GM18861 (cell line): ENCODE measurements around the gene BEND7.

Experiments used
- ATAC-seq: cut with Tn5 transposase; IDR thresholded peaks from one replicate; pipeline ENCODE4 v1.9.1; 2021; ENCODE audit not compliant: unreplicated experiment

Gene BEND7

DNA sequence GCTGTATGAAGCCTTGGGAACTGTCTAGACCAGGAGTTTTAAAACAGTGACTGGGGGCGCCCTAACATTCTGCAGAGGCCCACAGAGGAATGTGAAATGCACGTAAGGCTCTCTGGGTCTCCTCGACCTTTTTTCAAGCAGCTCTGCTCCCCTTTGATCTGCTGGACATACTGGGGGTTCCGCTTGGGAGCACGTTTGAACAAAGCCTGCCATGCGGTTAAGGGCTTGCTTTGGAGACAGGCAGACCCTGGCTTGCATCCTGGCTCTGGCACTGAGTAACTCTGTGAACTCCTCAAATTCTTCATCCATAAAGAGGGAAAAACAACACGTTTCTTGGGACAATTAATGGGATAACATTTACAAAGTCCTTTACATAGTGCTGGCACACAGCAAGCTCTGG lies 7.8 kb downstream of the BEND7 start:
- no peak for ATAC-seq

DNA sequence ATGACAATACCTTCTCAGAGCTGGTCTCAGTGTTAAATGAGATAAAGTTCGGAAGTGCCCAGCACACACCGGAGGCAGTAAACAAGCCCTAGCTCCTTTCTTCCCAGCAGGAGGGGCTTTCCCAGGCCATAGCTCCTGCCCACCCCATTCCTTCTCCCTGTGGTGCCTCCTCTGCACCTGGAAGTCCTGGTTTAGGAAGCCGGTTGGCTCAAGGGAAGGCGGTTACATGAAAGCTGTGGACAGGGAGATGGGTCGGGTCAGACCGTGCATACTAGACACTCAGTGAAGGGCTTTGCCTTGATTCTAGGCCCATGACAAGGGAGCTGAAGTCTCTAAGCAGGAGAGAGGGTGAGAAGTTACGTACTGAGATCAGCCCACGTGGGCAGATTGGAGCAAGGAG lies 8.6 kb downstream of the BEND7 start:
- ATAC-seq, result no peak

DNA sequence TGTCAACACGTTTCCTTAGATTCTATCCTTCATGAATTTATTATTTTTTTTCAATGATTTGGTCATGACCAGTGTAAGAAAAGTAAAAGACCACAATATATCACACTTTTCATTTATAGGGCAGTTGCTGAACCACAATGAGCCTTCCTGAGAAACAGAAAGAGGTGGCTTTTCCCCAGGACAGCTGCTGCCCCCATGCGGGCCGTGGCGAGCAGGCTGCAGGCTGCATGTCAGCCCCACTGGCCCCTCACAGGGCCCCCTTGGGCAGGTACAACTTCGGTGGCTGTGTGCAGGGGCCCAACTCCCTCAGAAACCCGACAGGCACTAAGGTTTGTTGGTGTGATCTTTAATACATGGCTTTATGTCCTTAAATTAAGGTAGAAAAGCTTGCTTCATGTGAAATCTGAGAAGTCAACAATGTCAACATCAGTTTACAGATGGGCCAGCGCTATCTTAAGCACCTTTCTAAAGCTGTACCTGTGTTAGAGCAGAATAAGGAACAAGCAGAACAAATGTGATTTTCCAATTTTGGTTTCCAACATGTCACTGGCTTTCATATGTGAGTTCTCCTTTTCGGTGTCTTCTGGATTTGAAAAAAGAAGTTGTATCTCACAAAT lies 10.6 kb downstream of the BEND7 start:
- ATAC-seq, result no peak

DNA sequence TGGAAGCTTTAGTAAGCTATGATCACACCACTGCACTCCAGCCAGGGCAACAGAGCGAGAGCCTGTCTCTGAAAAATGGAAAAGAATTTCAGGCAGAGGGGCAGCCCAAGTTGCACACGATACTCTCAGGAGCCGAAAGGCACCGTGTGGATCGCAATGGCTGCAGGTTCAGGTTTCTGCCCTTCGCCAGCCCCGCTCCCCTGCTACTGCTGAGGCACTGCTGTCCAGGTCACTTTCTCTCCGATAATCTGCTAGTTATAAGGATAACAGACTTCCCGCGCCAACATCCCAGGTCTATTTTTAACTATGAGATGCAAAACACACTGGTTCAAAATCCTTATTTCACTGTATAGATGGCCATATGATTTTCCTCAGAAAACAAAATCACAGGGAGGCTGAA lies 11.1 kb downstream of the BEND7 start:
- no peak for ATAC-seq

DNA sequence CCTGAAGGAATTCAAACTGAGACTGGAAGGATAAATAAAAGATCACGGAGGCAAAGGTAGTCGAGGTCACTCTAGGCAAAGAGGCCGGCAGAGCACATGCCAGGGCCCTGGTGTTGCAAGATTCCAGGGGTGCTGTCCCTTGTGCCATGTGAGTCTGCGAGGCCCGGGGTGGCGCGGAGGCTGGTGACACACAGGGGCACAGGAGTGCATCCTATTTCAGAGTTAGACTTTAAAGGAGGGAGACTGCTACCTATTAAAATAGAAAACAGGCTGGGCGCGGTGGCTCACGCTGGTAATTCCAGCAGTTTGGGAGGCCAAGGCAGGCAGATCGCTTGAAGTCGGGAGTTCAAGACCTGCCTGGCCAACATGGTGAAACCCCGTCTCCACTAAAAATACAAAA lies 12.6 kb downstream of the BEND7 start:
- ATAC-seq, result no peak

DNA sequence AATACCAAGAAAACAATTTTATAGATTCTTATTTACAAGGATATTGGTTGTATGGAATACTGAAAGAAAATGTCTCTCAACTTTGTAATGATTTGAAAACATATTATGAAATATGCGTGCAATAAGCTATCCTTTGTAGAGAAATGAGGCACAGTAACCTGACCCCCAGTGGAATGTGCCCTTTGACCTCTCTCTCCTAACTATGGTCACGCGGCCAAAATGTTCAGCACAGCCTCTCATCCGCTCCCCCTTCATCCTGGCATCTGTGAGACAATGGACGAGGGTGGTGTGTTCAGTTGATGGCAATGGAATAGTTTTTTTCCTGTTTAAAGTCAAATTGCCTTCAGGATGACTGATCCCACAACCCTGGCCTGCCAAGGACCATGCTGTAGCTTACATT lies 13.3 kb downstream of the BEND7 start:
- ATAC-seq, result no peak

DNA sequence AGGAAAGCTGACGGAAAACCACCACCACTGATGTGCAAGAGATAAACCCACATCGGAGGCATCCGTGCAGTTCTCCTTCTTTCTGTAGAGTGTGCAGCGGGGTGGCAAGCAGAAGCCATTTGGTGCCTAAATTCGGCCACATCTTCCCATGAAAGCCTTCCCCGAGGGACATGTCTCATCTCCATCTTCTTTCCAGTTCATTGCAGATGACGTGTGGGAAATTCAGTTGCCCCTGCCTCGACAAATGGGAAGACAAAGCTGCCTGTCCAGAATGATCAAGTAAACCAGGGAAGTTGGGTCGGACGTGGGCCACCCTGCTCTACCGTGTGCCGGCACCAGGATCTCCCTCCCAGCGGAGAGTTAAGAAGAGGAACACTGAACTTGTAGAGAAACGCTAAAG lies 14.5 kb downstream of the BEND7 start:
- ATAC-seq, result no peak

DNA sequence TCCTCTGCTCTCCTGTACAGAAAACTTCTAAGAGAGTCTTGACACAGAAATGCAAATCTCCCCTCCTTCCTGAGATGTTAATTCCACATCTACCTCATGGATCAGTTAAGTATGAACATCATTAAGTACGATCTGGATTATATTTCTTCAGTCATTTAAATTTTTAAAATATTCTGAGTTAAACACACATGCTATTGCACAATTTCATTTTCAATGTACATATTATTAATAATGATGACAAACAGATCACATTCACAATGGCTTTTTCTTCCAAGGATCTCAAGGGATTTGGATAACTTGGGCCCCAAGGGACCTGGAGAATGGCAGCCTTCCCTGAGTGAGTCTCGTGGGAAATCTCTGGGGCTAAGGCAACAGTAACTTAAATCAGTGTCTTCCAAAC lies 16.2 kb downstream of the BEND7 start:
- ATAC-seq, result no peak

DNA sequence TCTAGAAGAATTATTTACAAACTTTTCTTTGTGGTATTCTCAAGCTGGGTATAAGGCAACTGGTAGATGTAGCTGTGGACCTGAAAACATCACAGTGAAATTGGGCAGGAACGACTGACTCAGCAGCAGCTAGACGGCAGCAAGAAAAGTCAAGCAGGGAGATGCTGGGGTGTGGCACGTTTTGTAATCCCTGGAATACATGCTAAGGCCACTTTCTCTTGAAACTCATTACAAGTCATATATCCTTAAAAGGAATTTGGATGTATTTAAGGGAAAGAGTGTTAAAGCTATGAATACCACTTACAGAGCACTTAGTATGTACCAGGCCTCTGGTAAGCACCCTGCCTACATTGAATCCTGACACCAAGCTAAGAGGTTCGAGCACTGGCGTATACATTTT lies 17.4 kb downstream of the BEND7 start:
- ATAC-seq, result no peak

DNA sequence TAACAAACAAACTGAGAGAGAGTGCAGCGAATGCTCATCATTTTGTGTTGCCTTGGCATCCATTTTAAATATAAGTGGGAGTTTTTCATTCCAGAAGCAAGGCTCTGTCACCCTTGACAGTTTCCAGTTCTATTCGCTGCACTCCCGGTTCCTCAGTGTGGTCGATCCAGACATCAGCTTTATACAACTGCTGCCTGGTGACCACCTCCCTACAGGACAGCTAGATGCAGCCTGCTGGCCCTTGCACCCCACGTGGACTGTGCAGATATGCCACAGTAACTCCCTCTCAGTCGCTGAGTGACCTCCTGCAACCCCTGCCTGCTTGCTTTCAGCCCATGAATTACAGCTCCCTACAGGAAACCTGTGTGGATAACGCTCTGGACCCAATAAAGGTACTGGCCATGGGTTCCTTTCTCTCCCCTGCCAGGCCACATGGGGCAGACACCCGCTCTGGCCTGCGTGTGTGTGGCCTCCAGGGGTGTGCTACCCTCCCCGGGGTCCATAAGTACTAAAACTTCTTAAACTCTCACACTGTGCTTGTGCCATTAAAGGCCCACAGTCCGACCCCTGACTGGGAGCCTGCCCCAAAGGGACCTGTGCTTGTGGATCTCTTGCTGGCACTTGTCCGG lies 23.6 kb downstream of the BEND7 start:
- no peak for ATAC-seq

DNA sequence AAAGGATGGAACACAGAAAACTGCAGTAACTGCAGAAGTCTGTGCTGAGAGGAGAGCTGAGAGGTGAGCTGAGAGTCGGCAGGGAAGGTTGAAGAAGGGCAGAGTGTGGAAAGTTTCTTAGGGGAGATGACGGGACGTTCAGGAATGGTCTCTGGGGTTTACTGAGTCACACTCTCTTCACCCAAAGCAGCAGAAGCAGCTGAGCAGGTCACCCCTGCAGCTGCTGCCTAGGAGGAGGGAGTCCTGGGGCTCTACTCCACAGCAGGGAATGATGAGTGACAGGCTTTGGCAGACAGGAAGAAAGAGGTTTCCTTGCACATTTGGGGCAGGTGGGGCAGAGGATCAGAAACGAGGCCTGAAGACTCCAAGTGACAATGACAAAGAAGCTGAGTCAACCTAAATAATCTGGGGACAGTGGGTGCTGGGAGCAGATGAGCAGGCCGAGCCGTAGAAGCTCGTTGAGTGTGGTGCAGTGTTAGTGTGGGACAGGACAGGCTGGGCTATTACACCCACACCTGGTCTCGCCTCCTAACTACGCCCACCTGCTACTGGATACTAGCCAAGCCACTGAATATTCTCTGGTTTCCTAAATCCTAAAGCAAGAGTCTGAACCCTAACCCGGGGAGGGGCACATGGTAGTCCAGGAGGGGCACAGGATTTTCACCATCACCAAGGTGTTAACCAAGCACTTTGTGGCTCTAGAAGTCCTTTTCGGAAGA lies 24.9 kb downstream of the BEND7 start:
- no peak for ATAC-seq

DNA sequence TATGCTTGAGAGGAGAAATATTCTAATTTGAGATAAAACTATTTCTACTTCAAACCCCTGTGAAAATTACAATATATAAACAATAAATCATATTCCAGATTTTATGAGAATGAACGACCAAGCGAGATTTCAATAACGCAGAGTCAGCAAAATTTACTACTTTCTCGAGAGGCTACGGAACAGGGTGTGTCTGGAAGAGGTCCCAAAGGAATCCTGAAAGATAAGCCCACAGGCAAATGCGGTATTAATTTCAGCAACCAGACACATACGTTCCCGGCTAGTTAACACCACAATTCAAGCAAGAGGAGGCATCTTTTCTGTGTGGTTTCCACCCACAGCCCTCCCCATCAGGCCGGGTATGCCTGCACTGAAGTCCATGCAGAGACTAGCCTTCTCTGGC lies 26.4 kb downstream of the BEND7 start:
- no peak for ATAC-seq

DNA sequence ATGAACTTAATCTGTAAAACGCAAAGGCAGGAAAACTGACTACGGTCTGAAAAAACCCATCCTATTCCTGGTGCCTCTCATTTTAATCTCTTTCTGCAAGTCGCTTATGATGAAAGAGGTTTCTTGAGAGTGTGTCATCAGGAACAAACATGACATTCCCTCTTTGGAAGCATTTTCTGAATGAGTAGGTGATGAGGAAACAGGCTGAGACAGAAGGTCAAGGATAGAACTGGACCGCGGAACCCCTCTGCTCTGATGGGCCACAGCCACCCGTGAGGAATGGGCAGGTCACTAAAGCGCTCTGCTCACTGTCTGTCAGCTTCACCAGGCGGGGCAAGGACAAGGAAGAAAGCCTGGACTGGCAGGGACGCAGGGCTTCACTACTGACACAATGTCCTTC lies 28.6 kb downstream of the BEND7 start:
- ATAC-seq, result no peak

DNA sequence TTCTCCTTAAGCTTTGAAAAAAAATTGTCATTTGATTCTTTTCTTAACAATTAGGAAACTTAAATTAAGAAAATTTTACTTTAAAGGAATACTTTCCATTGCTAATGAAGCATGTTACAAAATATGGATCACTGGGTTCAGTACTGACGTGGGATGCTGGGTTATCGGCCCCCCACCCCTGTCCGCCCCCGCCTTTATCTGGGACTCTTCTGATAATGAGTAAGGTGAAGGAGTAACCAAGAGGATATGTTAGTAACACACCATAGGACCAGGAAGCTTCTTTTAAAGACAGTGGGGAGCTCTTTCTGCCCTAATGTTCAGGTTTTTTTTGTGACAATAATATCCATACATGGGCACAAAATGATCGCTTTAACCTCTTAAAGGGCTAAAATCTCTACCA lies 29.7 kb downstream of the BEND7 start:
- no peak for ATAC-seq

DNA sequence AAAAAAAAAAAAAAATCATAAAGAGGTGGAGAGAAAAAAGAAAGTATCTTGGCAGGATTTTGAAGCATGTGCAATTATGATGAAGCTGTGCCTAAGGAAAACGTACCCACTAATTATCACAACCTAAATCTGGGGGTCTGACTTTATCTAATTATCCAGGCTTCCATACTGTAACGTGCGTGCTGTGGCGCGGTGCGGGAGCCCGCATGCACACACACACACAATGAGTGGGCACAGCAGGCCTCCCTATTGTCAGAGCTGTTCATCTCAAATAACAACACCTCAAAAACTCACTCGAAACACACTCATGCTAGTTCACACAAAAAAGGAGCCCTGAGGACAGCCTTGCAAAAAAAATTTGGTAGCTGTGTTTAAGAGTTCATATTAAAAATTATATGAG lies 31.9 kb downstream of the BEND7 start:
- no peak for ATAC-seq

DNA sequence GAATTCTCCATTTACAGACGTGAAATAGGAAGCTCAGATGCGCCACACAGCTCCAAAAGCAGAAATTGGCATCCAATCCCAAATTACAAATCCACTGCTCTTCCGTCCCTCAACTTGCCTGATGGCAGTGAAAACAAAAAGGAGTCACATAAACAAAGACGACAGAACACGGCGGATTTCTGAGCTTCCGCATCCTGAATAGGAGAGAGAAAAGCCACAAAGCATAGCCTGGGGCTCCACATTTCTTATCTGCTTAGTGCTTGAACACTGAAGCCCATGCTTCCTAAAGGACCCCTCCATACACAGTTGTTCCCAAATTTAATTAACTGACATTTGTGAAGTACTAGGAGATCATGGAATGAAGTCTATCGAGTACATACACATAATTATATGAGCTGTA lies 32.6 kb downstream of the BEND7 start:
- ATAC-seq, result no peak

DNA sequence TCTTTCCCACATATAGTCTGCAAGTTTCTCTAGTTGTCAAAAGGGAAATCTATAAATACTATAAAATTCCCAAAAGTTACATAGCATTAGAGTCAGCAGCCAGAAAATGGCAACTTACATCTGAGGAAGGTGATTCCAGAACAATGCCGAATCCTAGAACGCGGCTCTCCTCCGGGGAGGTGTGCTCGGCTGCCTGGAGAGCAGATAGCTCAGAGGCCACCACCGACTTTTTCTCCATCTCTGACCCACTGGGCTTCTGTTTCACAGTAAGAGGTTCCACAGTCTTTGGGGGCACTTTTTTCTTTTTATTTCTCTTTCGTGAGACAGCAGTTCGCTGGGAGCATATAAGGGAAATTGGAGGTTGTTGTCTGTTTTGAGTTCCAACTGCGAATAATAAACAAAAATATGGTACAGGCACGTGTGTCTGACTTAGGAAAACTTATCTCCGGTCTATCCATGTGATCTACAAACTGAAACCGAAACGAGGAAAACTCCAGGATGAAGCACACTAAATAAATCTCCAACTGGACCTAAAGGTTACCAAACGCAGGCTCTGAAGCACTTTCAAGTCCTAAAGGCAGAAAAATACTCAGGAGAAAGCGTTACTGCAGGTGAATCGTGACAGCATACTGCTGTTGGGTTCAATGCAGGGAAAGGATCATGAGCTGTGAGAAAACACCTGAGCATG lies 36.2 kb downstream of the BEND7 start:
- ATAC-seq, result no peak

DNA sequence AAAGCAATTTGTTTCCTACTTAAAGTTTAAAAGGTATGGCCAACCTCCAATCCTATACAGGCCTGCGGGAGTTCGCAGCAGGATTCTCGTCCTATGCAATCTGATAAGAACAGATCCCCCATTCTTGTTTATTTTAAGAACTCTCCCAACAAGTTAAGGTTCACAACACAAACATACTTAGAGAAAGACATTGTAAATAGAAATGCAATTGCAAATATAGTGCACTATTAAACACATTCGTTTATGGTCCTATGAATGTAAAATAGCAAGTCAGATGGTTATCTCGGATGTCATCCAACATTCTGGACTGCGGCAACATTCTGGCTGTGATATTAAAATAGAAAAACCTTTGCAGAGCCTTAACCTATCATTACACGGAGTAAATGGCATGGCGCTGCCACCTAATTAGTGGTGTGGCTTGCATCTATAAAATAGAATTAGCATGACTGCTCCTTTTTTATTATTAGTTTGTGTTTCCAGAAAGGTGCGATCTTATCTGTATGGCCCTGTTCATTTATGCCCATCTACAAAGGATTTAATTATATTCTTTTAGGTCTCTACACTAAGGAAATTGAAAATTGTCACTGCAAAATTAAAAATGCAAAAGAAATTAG lies 37.0 kb downstream of the BEND7 start:
- ATAC-seq, result no peak

DNA sequence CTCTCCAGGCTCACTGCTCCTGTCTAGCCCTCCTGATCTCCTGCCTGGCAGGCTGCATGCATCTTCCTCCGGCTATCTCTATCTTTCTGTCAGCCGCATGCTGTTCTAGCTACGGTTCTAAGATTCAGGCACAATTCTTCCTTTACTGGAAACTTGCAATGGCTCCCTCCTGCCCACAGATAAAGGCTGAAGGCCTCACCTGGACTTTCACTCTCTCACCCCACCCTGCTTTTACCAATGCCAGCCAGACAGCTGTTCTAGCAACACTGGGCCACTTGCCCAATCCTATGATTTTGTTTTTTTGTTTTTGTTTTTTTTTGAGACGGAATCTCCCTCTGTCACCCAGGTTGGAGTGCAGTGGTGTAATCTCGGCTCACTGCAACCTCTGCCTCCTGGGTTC lies 38.3 kb downstream of the BEND7 start:
- ATAC-seq, result no peak

DNA sequence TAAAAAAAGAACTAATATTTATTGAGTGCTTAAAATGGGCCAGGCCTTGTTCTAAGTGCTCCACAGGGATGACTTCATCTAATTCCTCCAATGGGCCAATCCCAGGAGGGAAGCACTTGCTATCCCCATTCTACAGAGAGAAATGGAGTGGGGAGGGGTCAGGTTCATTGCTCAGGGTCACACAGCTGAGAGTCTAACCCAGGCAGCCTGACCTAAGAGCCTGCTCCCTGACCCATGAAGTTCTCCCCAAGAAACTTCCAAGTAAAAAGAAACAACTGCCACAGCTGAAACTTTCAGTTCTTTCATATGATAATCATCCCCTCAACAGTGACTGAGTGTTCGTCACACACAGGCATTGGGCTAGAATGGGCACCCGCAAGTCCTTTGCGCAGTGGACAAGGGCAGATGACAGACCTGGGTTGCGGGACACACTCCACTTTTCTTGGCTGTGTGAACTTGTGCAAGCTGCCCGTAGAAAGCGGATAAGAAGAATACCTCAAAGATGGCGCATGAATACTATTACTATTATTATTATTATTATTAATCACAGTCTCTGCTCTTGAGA lies 39.7 kb downstream of the BEND7 start:
- no peak for ATAC-seq

DNA sequence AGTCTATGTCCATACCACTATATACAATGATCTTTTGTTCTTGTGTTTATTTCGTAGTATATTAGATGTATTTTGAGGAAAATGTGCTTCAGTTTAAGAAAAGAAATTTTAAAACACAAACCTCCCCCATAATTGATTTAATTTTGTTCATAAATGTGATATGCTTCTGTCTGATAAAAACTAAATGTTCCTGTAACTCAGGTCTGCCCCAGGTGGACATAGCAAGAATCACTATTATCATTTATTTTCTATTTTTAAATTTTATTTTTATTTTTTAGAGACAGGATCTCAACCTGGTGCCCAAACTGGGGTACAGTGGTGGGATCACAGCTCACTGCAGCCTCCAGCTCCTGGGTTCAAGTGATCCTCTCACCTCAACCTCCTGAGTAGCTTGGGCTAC lies 43.2 kb downstream of the BEND7 start:
- ATAC-seq, result no peak
